Esophagus squamous epithelium (tissue), 4 donors: ENCODE results near the gene SEC14L1.

Experiments
- POLR2A ChIP-seq, 4 donors: fragments of 450-650 bp; IDR thresholded peaks; one replicate each; pipeline ENCODE4 v1.6.1; 2017; ENCODE audit warnings: antibody characterized with exemption in 4 of 4, mild to moderate bottlenecking in 4 of 4, moderate library complexity in 3 of 4
- TF ChIP-seq, protein P1 (sequence below), 6 experiments: fragments of 450-650 bp in 4 of 6; fragments of 200-600 bp in 2 of 6; sonication (generic) in 2 of 6; IDR thresholded peaks; one replicate each; pipeline ENCODE4 v1.5.1; 2016 to 2019; ENCODE audit warnings: antibody characterized with exemption in 6 of 6, mild to moderate bottlenecking in 4 of 6, moderate library complexity in 4 of 6

DNA sequence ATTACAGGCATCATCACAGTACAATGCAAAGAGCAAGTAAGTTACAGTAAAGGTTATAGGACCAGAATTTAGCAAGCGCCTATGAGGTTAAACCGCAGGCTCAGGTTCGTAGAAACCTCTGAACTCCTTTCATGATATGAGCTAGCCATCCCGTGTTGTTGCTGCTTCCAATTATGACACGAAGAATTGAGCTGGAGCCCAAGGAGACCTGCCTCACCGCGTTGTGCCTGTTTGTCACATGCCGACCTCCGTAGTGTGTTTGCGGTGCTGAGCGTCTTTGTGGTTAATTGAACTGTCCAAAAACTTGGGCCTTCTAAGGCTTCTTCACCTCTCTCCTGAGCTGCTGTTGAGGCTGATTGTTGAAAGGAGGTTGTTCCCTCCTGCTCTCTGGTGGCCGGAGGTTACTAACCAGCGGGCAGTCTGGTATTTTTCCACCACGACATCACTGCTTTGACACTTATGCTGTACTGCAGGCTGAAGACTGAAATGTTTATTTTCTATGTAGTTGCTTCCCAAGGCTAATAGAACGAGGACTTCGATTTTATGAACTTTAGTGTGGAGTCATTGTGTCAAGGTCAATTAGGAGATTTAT lies 67.5 kb downstream of the SEC14L1 start:
- TF ChIP-seq, protein P1, sequence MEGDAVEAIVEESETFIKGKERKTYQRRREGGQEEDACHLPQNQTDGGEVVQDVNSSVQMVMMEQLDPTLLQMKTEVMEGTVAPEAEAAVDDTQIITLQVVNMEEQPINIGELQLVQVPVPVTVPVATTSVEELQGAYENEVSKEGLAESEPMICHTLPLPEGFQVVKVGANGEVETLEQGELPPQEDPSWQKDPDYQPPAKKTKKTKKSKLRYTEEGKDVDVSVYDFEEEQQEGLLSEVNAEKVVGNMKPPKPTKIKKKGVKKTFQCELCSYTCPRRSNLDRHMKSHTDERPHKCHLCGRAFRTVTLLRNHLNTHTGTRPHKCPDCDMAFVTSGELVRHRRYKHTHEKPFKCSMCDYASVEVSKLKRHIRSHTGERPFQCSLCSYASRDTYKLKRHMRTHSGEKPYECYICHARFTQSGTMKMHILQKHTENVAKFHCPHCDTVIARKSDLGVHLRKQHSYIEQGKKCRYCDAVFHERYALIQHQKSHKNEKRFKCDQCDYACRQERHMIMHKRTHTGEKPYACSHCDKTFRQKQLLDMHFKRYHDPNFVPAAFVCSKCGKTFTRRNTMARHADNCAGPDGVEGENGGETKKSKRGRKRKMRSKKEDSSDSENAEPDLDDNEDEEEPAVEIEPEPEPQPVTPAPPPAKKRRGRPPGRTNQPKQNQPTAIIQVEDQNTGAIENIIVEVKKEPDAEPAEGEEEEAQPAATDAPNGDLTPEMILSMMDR (IDR thresholded peaks at IDR 0.05): peak in 2 of 6 experiments; percentile 7 to 22
- no peak for TF ChIP-seq POLR2A (IDR thresholded peaks at IDR 0.05)
